ENCODE measurements around the gene DCANP1.
"Not testable (repeated sequence)": the region's sequence is repeated elsewhere in the genome, so short reads cannot be mapped to it uniquely, and the experiment has no call there.

Gene DCANP1, protein sequence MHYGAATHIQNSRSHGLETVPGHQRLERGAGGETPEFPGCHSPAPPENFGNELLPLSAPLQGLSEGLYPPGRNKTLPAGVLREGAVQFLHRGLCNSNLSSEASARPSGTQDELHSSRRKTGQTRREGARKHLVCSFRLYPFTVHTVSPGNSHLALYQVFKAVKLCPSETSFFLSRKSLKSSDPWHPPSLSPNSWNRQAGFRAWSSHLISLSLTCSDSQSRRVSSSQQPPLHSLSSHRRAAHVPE

DNA sequence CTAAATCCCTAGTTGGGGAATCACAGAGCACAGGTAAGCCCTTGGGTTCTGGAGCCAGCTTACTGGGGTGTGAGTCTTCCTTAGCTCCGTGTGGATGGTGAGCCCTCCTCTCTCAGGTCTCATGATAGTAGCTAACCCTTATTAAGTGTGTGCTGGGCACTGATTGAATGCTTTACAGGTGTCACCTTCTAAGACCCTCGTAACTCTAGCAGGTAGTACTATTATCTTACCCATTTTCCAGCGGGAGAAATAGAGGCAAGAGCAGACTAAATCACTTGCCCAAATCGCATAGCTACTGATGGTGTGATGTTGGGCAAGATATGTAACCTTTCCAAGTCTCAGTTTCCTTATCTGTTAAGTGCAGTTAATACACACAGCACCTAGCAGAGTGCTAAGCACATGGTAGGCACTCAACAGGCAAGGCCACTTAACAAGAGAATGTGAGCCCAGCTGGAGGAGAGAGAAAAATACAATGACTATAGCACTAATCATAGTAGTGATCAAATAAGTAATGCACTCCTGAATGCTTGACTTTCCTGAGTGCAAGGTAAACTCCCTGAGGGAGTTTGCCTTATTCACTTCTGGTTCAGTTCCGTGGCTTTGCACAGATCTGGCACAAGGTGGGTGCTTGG, at the start of gene DCANP1:
DCANP1 (minus strand) TSS at position 51 of the 632 bp plus-strand sequence. CDS start 240 bp downstream, outside the sequence.
- Histone ChIP-seq H3K4me2 (ENCODE audit: low read length) (no peak within 1 kb of the TSS), H3K9ac (ENCODE audit: low read length) (no peak within 1 kb of the TSS), H2AFZ (ENCODE audit: low read length) (no peak within 1 kb of the TSS), H3K79me2 (ENCODE audit: insufficient read depth, low read length) (no peaks in the 10 kb centered on the region), H3K9me3 (ENCODE audit: low read length) (no peaks in the 10 kb centered on the region), H3K9me2 (ENCODE audit: low read depth, low read length) (no peaks in the 10 kb centered on the region), H4K20me1 (ENCODE audit: insufficient read depth, low read length) (no peaks in the 10 kb centered on the region), H3K4me3 (ENCODE audit: low read depth, low read length, poor library complexity, severe bottlenecking) (no peak within 1 kb of the TSS), H3F3A (ENCODE audit: insufficient read depth, low read length) (no peaks in the 10 kb centered on the region), H3K27ac (ENCODE audit: low read depth, low read length, poor library complexity, severe bottlenecking) (no peak within 1 kb of the TSS), H3K27me3 (ENCODE audit: insufficient read depth, low read length) (peaks cover 3% of the 10 kb centered on the region; the same call in 1 of the 2 replicates), H3K4me1 (ENCODE audit: insufficient read depth, low read length, severe bottlenecking) (no peaks in the 10 kb centered on the region), H3K36me3 (ENCODE audit: insufficient read depth, low read length) (no peaks in the 10 kb centered on the region)
- TF ChIP-seq EZH2 (IDR thresholded peaks at IDR 0.05; ENCODE audit: borderline replicate concordance, low read length) = no peak
- TF ChIP-seq, protein P1, sequence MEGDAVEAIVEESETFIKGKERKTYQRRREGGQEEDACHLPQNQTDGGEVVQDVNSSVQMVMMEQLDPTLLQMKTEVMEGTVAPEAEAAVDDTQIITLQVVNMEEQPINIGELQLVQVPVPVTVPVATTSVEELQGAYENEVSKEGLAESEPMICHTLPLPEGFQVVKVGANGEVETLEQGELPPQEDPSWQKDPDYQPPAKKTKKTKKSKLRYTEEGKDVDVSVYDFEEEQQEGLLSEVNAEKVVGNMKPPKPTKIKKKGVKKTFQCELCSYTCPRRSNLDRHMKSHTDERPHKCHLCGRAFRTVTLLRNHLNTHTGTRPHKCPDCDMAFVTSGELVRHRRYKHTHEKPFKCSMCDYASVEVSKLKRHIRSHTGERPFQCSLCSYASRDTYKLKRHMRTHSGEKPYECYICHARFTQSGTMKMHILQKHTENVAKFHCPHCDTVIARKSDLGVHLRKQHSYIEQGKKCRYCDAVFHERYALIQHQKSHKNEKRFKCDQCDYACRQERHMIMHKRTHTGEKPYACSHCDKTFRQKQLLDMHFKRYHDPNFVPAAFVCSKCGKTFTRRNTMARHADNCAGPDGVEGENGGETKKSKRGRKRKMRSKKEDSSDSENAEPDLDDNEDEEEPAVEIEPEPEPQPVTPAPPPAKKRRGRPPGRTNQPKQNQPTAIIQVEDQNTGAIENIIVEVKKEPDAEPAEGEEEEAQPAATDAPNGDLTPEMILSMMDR (IDR thresholded peaks at IDR 0.05; ENCODE audit: low read length) = no peak

DNA sequence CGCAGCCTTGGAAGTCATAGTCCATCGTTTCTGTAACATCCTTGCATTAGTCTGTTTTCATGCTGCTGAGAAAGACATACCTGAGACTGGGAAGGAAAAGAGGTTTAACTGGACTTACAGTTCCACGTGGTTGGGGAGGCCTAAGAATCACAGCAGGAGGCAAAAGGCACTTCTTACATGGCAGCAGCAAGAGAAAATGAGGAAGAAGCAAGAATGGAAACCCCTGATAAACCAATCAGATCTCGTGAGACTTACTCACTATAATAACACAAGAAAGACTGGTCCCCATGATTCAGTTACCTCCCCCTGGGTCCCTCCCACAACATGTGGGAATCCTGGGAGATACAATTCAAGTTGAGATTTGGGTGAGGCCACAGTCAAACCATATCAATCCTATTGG, 48.4 kb upstream of the DCANP1 start:
- H3K4me1 ChIP-seq (ENCODE audit: insufficient read depth, low read length, severe bottlenecking); H3K9me3 ChIP-seq (ENCODE audit: low read length); H4K20me1 ChIP-seq (ENCODE audit: insufficient read depth, low read length); H3K9ac ChIP-seq (ENCODE audit: low read length); H2AFZ ChIP-seq (ENCODE audit: low read length); H3K79me2 ChIP-seq (ENCODE audit: insufficient read depth, low read length); H3K27me3 ChIP-seq (ENCODE audit: insufficient read depth, low read length); H3F3A ChIP-seq (ENCODE audit: insufficient read depth, low read length); H3K9me2 ChIP-seq (ENCODE audit: low read depth, low read length); H3K4me3 ChIP-seq (ENCODE audit: low read depth, low read length, poor library complexity, severe bottlenecking); H3K36me3 ChIP-seq (ENCODE audit: insufficient read depth, low read length); H3K4me2 ChIP-seq (ENCODE audit: low read length); H3K27ac ChIP-seq (ENCODE audit: low read depth, low read length, poor library complexity, severe bottlenecking): not testable (repeated sequence)

DNA sequence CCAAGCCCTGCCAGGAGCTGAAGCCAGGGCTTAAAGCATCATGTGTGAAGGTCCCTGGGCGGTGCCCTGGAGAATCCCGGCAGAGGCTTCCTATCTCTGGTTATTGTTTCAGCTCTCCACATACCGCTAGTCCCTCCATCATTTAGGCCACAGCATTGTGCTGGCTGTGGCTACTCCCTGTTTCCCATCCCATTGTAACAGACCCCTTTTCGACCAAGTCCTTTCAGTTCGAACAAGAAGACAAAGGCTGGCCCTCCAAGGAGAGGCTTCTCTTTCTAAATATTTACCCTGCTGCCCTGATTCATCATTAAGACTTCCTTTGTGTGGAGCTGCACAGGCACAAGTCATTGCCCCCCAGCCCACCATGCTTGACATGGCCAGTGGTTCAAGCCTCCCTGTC, 47.0 kb upstream of the DCANP1 start:
- Histone ChIP-seq H3K27ac (ENCODE audit: low read depth, low read length, poor library complexity, severe bottlenecking) (no peak overlapping the region), H3K9me3 (ENCODE audit: low read length) (no peaks in the 10 kb centered on the region), H3K9ac (ENCODE audit: low read length) (no peak overlapping the region), H3K36me3 (ENCODE audit: insufficient read depth, low read length) (no peaks in the 10 kb centered on the region), H3K4me1 (ENCODE audit: insufficient read depth, low read length, severe bottlenecking) (no peaks in the 10 kb centered on the region), H3K4me3 (ENCODE audit: low read depth, low read length, poor library complexity, severe bottlenecking) (no peak overlapping the region), H3K79me2 (ENCODE audit: insufficient read depth, low read length) (no peaks in the 10 kb centered on the region), H3K27me3 (ENCODE audit: insufficient read depth, low read length) (no peaks in the 10 kb centered on the region), H3K4me2 (ENCODE audit: low read length) (no peak overlapping the region), H4K20me1 (ENCODE audit: insufficient read depth, low read length) (no peaks in the 10 kb centered on the region), H3F3A (ENCODE audit: insufficient read depth, low read length) (no peaks in the 10 kb centered on the region), H3K9me2 (ENCODE audit: low read depth, low read length) (no peaks in the 10 kb centered on the region), H2AFZ (ENCODE audit: low read length) (no peak overlapping the region)
- TF ChIP-seq EZH2 (IDR thresholded peaks at IDR 0.05; ENCODE audit: borderline replicate concordance, low read length) = no peak
- TF ChIP-seq, protein P1 (IDR thresholded peaks at IDR 0.05; ENCODE audit: low read length) = no peak
